Rectal smooth muscle tissue (tissue), 1 donor: ENCODE measurements around the gene WFIKKN2.
"Not testable (repeated sequence)": the region's sequence is repeated elsewhere in the genome, so short reads cannot be mapped to it uniquely, and the experiment has no call there.

Experiments used
- H3K27ac ChIP-seq: one replicate; pipeline ENCODE4 v1.7.0; 2013; ENCODE audit warnings: low read depth, low read length, inconsistent platforms
- H3K27me3 ChIP-seq: one replicate; pipeline ENCODE4 v1.7.0; 2013; ENCODE audit warnings: low read length; ENCODE audit not compliant: control insufficient read depth, insufficient read depth
- H3K36me3 ChIP-seq: one replicate; pipeline ENCODE4 v1.7.0; 2013; ENCODE audit warnings: low read length; ENCODE audit not compliant: control insufficient read depth, insufficient read depth
- H3K4me1 ChIP-seq: one replicate; pipeline ENCODE4 v1.7.0; 2013; ENCODE audit warnings: low read length; ENCODE audit not compliant: control insufficient read depth, insufficient read depth
- H3K4me3 ChIP-seq: one replicate; pipeline ENCODE4 v1.7.0; 2013; ENCODE audit warnings: low read length
- H3K9ac ChIP-seq: one replicate; pipeline ENCODE4 v1.7.0; 2013; ENCODE audit warnings: low read length

Gene WFIKKN2

DNA sequence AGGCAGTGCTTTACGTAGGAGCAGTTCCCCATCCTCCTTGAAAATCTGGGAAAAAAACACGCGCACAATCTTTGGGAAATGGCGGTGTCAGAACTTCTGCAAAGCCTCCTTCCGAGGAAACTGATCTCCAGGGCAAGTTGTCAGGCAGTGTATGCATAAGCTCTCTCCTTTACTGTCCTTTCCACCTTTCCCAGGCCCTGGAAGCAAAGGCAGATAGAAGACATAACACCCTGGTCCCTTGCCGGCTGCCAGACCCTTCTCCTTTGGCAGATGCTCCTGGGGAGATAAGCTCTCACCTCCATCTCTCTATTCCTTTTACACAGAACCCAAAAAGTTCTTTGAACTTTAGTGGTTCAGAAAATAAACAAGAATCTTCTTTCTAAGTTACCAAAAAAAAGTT, 18.4 kb downstream of the WFIKKN2 start:
- no peaks in the 10 kb centered on the region for H3K27me3 ChIP-seq
- H3K9ac ChIP-seq: no peak overlapping the region
- no peak overlapping the region for H3K4me3 ChIP-seq
- H3K36me3 ChIP-seq: no peaks in the 10 kb centered on the region
- H3K4me1 ChIP-seq: peaks cover 7% of the 10 kb centered on the region
- H3K27ac ChIP-seq: no peak overlapping the region

DNA sequence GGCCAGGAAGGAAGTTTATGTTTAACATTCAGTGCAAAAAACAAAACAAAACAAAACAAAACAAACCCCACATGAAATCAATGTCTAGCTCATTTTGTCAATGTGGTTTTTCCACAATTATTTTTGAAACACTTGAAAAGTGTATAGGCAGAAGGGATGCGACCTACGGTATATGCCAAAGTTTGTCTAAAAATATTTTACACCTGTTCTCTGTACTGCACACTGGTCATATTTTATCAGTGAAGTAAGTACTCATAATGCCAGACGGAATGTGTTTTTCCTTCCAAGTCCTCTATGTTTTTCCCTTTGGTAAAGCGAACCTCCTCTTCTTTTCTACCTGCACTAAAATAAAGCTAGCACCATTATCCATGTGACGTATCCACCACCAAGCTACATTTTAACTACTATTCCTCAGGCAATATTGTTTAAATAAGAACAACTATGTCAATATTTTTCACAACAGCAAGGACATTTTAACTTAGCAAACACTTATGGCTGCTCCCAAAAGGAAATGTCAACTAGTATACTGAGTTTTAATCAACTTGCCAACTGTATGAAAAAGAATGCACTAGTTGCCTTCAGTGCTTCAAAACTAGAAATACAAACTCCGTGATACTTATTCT, 20.4 kb downstream of the WFIKKN2 start:
- no peaks in the 10 kb centered on the region for H3K36me3 ChIP-seq
- H3K27ac ChIP-seq: no peak overlapping the region
- no peak overlapping the region for H3K4me3 ChIP-seq
- no peak overlapping the region for H3K9ac ChIP-seq
- no peaks in the 10 kb centered on the region for H3K27me3 ChIP-seq
- H3K4me1 ChIP-seq: peaks cover 8% of the 10 kb centered on the region

DNA sequence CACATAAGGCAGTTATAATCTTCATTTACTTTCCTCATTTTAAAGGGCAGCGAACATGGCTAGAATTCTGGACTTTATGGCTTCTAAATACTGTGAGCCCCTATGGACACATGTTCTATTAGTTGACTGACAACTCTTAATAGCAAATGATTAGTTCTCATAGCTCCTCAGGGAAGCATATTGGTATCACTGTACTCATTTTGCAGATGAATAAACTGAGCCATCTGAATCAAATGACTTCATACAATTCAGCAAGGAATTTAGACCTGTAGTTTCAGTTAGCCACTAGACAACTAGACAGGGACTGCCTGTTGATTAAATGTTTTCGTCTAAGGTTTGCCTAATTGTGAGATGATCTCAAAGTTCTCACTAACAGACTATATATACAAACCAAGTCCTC, 21.0 kb downstream of the WFIKKN2 start:
- Histone ChIP-seq H3K4me1 (peaks cover 13% of the 10 kb centered on the region), H3K4me3 (no peak overlapping the region), H3K9ac (no peak overlapping the region), H3K27ac (no peak overlapping the region), H3K27me3 (no peaks in the 10 kb centered on the region), H3K36me3 (no peaks in the 10 kb centered on the region)

DNA sequence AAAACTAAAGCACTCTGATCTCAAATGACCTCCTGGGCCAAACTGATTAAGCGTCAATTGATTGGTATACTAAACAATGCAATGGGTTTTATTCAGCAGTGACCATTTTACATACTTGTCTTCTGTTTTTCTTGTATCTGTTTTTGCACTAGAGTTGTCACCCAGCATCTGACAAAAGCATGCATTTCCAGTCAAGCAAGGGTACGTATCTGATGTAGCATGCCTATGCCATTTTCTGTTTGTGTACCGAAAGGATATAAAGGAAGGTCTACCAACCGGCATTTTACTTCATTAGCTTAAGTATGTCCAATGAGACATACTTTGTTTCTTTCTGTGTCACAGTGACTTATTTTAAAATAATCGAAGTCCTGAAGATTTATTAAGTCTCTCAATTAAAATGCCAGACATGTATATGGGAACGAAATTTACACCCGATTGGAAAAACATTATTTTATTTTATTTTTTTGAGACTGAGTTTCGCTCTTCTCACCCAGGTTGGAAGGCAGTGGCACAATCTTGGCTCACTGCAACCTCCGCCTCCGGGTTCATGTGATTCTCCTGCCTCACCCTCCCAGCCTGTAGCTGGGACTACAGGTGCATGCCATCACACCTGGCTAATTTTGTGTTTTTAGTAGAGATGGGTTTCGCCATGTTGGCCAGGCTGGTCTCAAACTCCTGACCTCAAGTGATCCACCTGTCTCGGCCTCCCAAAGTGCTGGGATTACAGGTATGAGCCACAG, 23.3 kb downstream of the WFIKKN2 start:
- peaks cover 8% of the 10 kb centered on the region for H3K36me3 ChIP-seq
- no peak overlapping the region for H3K4me3 ChIP-seq
- no peak overlapping the region for H3K9ac ChIP-seq
- peaks cover 22% of the 10 kb centered on the region for H3K4me1 ChIP-seq
- H3K27me3 ChIP-seq: no peaks in the 10 kb centered on the region
- H3K27ac ChIP-seq: no peak overlapping the region

DNA sequence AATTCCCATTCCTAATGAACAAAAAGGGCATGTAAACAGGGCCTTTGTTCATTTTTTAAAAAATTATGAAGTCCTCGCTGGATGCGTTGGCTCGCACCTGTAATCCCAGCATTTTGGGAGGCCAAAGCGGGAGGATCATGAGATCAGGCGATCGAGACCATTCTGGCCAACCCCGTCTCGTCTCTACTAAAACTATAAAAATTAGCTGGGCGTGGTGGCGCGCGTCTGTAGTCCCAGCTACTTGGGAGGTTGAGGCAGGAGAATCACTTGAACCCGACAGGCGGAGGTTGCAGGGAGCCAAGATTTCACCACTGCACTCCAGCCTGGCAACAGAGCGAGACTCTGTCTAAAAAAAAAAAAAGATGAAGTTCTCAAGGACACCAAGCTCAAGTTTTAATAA, 24.3 kb downstream of the WFIKKN2 start:
- not testable (repeated sequence) for H3K4me3 ChIP-seq, H3K9ac ChIP-seq, H3K36me3 ChIP-seq, H3K27me3 ChIP-seq, H3K27ac ChIP-seq
- peaks cover 23% of the 10 kb centered on the region for H3K4me1 ChIP-seq

DNA sequence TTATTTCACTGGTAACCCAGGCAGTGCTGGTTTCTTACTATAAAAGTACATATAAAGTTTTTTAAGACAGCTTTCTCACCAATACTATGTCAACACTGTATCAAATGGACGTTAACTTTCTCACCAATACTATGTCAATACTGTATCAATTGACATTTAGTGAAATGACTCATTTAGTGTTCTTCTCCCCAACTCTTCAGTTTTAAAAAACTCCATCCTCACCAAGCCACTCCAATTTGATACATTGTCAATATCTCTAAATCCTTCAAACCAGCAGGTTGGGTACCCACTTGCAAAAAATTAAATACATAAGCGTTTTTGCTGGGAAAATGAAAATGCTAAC, 25.9 kb downstream of the WFIKKN2 start:
- Histone ChIP-seq H3K27me3 (no peaks in the 10 kb centered on the region), H3K4me1 (peaks cover 23% of the 10 kb centered on the region), H3K4me3 (no peak overlapping the region), H3K9ac (no peak overlapping the region), H3K27ac (peak overlapping the region; percentile 48), H3K36me3 (peaks cover 8% of the 10 kb centered on the region)

DNA sequence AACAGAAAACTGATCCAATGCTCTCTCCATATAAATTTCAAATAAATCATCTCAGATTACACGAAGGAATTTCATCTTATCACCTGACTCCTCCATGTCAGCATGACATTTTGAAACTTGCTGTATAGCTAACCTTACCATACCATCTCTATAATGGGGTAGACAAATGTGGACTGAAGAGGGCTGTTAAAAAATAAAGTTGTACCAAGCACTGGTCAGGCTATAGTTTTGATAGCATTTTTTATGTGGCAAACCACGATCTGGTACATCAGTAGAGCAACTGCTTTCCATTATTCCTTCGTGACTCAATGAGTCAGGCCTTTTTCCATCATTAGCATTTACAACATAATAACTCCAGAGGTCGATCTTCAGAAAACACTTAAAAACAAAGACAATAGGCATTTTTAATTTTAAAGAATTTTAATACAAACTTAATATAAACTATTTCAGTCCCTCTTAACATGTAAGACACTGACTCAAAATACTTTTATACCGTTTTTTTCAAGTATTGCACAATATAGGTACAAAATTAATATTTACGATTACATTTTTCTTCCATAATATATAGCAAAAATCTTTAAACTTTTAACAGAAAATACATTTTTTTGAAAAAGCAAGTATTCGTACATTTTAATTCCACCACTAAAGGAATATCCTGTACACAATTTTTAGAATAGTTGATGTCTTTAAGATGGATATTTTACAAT, 26.6 kb downstream of the WFIKKN2 start:
- no peak overlapping the region for H3K9ac ChIP-seq
- H3K27ac ChIP-seq: peak overlapping the region; percentile 48
- H3K27me3 ChIP-seq: no peaks in the 10 kb centered on the region
- peaks cover 8% of the 10 kb centered on the region for H3K36me3 ChIP-seq
- peaks cover 23% of the 10 kb centered on the region for H3K4me1 ChIP-seq
- H3K4me3 ChIP-seq: peak overlapping the region; percentile 13

DNA sequence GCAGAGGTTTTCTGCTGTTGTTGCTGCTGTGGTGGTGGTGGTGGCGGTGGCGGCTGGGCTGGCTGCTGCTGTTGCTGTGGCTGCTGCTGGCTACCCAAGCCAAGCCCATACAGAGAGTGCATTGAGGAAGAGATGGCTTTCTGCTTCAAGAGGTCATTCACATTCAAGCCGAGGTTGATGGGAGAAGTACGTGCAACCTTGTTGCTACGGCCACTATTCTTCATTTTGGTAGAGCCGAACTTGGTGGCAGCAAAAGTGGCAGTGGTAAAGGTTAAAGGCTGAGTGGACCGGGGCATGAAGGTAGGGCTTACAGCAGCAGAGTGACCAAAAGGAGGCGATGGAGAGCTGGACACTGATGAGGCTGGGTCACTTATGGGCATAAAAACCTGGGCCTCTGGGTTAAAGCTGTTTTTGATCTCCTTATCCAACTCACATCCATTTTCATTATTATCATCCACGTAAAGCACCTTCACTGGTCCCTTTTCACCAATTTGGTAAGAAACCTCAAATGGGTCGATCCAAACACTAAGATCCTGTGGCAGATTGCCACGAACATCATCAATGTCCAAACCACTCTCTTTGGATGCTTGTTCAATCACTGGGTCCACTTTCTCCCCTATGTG, 27.9 kb downstream of the WFIKKN2 start:
- Histone ChIP-seq H3K27me3 (no peaks in the 10 kb centered on the region), H3K4me1 (peaks cover 23% of the 10 kb centered on the region), H3K36me3 (peaks cover 8% of the 10 kb centered on the region), H3K4me3 (peak overlapping the region; percentile 65), H3K9ac (no peak overlapping the region), H3K27ac (peak overlapping the region; percentile 69)

DNA sequence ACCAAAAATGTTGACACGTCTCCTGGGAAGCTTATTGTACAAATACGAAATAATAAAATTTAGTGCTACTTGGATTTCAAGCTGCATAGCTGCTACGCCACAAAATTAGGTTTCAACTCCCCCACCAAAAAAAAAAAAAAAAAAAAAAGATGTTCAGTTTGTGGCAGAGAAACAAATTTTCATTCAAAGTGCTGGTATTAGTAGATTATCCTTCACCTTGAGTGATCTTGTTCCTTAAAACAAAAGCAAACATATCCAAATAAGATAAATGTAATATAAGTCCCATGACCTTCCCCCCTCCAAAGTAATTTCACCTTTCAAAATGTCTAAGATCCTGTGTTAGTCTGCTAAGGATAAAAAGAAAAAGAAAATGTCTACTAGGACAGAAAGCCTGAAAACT, 28.5 kb downstream of the WFIKKN2 start:
- Histone ChIP-seq H3K27ac (peak overlapping the region; percentile 98), H3K36me3 (peaks cover 8% of the 10 kb centered on the region), H3K4me3 (peak overlapping the region; percentile 83), H3K9ac (no peak overlapping the region), H3K27me3 (no peaks in the 10 kb centered on the region), H3K4me1 (peaks cover 23% of the 10 kb centered on the region)

DNA sequence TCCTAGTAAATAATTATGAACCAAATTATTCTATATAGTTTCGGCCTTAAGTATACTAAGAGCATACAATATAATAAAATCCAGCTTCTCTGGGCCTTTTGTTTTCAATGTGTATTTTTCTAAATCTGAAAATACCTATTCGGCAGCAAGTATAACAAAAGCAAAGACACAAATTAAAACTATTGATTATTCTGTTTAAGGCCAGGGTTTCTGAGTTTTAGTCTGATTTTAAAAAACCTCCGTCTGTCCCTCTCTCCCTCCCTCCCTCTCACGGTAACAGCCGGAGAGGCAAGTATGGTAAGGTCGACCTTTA, 29.3 kb downstream of the WFIKKN2 start:
- Histone ChIP-seq H3K36me3 (peaks cover 8% of the 10 kb centered on the region), H3K27me3 (no peaks in the 10 kb centered on the region), H3K9ac (peak overlapping the region; percentile 84), H3K4me1 (peaks cover 23% of the 10 kb centered on the region), H3K27ac (peak overlapping the region; percentile 98), H3K4me3 (peak overlapping the region; percentile 83)

DNA sequence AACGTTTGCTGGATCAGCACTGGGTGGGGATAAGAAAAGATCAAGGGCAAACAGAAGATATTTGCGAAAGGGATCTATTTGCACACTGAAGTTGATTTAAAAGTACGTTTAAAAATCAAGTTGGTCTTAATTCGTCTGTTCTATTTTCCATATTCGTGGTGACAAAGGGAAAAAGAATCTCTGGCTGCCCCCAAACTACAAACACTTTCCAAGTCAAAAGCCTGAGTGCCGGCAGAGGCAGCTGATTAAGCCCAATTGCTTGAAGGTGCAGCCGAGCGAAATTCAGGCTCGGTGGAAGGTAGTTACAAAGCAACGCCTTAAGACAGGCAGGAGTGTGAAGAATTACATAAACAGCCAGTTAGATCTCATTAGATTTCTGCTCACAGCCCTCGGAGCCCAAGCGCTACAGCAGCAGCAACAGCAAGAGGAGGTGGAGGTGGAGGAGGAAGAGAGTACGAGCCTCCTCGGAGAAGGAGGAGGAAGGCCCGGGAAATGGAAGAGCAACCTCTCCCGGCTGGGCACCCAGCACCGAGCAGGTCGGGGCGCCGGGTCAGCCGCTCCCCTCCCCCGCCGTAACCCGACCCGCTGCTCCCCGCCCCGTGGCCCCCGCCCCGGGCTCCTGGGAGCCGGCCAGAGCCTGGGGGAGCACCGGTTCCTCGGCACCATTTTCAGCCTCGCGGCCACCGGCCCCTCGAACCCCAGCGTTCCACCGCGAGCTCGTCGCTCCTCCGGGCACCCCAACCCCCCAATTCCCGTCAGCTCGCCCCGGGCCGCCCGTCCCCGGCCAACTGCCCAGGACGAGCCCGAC, 29.9 kb downstream of the WFIKKN2 start:
- H3K27me3 ChIP-seq: no peaks in the 10 kb centered on the region
- H3K4me1 ChIP-seq: peaks cover 23% of the 10 kb centered on the region
- H3K36me3 ChIP-seq: peaks cover 8% of the 10 kb centered on the region
- peak overlapping the region; percentile 83 for H3K4me3 ChIP-seq
- H3K9ac ChIP-seq: peak overlapping the region; percentile 84
- peak overlapping the region; percentile 98 for H3K27ac ChIP-seq

DNA sequence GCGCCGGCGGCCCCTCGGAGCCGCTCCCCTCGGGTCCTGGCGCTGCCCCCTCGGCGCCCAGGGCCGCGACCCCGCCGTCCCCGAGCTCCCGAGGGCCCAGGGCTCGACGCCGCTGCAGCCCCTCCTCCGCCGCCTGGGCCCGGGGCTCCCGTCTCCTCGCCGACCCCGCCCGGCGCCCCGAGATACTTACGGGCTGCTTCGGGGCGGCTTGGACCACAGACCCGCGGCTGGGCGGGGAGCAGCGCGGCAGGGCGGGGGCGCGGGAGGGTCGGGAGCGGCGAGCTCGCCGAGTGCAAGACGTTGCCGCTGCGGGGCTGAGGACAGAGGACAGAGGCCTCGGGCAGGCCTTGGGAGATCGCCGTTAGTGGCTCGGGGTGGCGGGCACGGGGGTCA, 30.5 kb downstream of the WFIKKN2 start:
- Histone ChIP-seq H3K4me1 (peaks cover 21% of the 10 kb centered on the region), H3K27ac (peak overlapping the region; percentile 98), H3K9ac (peak overlapping the region; percentile 84), H3K27me3 (no peaks in the 10 kb centered on the region), H3K4me3 (peak overlapping the region; percentile 83), H3K36me3 (peaks cover 8% of the 10 kb centered on the region)
